GM18951 (cell line): ENCODE data around the gene HOXC12.

ENCODE experiments used
- POLR2A ChIP-seq: IDR thresholded peaks from 4 replicates; pipeline ENCODE4 v1.6.1; 2011; ENCODE audit warnings: mild to moderate bottlenecking; ENCODE audit not compliant: insufficient read length, insufficient read depth; ENCODE audit errors: extremely low read depth
- in situ Hi-C: fragments of 300-500 bp; cut with MboI; formaldehyde crosslinking; loops from one replicate; pipeline ENCODE4 v1.12.0; 2022; ENCODE audit warnings: low sequenced_read_pairs, mixed read lengths, inconsistent platforms; ENCODE audit not compliant: unreplicated experiment

The HOXC12 gene

GRCh38 chr12:53992377-53992889 lies 37.7 kb downstream of the HOXC12 start:
- no peak for TF ChIP-seq POLR2A
- in situ Hi-C loops = no loop called here

GRCh38 chr12:53993162-53994008 lies 38.7 kb downstream of the HOXC12 start:
- in situ Hi-C loops = no loop called here
- no peak for TF ChIP-seq POLR2A

- in situ Hi-C loops = no loop called here
- TF ChIP-seq POLR2A = no peak
Measured at GRCh38 chr12:53994009-53994263, 39.2 kb downstream of the HOXC12 start.

GRCh38 chr12:53994264-53995001 lies 39.7 kb downstream of the HOXC12 start:
- in situ Hi-C loops = no loop called here
- no peak for TF ChIP-seq POLR2A

- in situ Hi-C loops = no loop called here
Measured at GRCh38 chr12:53995002-53995377, 40.3 kb downstream of the HOXC12 start.

GRCh38 chr12:53995378-53996239 lies 40.9 kb downstream of the HOXC12 start:
- no peak for TF ChIP-seq POLR2A
- in situ Hi-C loops = no loop called here

More at GRCh38 chr12:53995002-53995377, 40.3 kb downstream of the HOXC12 start:
- no peak for TF ChIP-seq POLR2A

GRCh38 chr12:53996240-53997203 lies 41.8 kb downstream of the HOXC12 start:
- no peak for TF ChIP-seq POLR2A
- in situ Hi-C loops = no loop called here

GRCh38 chr12:53997204-53998109 lies 42.8 kb downstream of the HOXC12 start:
- TF ChIP-seq POLR2A = no peak
- in situ Hi-C loops = no loop called here

GRCh38 chr12:53998110-53998899 lies 43.6 kb downstream of the HOXC12 start:
- TF ChIP-seq POLR2A = no peak
- in situ Hi-C loops = no loop called here

GRCh38 chr12:53998900-53999236 lies 44.2 kb downstream of the HOXC12 start:
- no peak for TF ChIP-seq POLR2A
- in situ Hi-C loops = no loop called here
